H9 (cell line): ENCODE results near the gene LUZP2. TPM values are rescaled to one million over a fixed set of nuclear protein-coding genes. Genes with fewer than 3 reads are reported as not detected.

Experiments used
- DNase-seq: peaks from one replicate; pipeline ENCODE4 v3.0.0-alpha.2; 2017
- H2AFZ ChIP-seq: one replicate; pipeline ENCODE4 v1.6.1; 2013; ENCODE audit warnings: mild to moderate bottlenecking, low read length, control low read depth, moderate library complexity
- H2AK5ac ChIP-seq: 2 replicates; pipeline ENCODE4 v1.6.1; 2013; ENCODE audit warnings: low read length, control low read depth, mixed read lengths; ENCODE audit not compliant: insufficient read length
- H2BK120ac ChIP-seq: one replicate; pipeline ENCODE4 v1.6.1; 2013; ENCODE audit warnings: low read depth, mild to moderate bottlenecking, low read length, control low read depth, inconsistent platforms; ENCODE audit not compliant: poor library complexity, severe bottlenecking
- H2BK12ac ChIP-seq: 2 replicates; pipeline ENCODE4 v1.6.1; 2013; ENCODE audit warnings: low read length, control low read depth, mixed read lengths, low read depth; ENCODE audit not compliant: insufficient read length
- H2BK15ac ChIP-seq: 2 replicates; pipeline ENCODE4 v1.6.1; 2013; ENCODE audit warnings: low read depth, low read length, control low read depth
- H2BK20ac ChIP-seq: one replicate; pipeline ENCODE4 v1.6.1; 2013; ENCODE audit warnings: low read depth, mild to moderate bottlenecking, low read length, control low read depth, inconsistent platforms; ENCODE audit not compliant: poor library complexity, severe bottlenecking
- H2BK5ac ChIP-seq: 2 replicates; pipeline ENCODE4 v1.6.1; 2013; ENCODE audit warnings: low read length, control low read depth, mixed read lengths; ENCODE audit not compliant: insufficient read length
- H3K14ac ChIP-seq: 2 replicates; pipeline ENCODE4 v1.6.1; 2013; ENCODE audit warnings: low read length, control low read depth; ENCODE audit not compliant: insufficient read depth
- H3K18ac ChIP-seq: 2 replicates; pipeline ENCODE4 v1.6.1; 2013; ENCODE audit warnings: low read depth, mild to moderate bottlenecking, mixed read lengths, low read length, control low read depth; ENCODE audit not compliant: insufficient read length
- H3K23ac ChIP-seq: 2 replicates; pipeline ENCODE4 v1.6.1; 2013; ENCODE audit warnings: low read length, control low read depth, mixed read lengths, low read depth; ENCODE audit not compliant: insufficient read length
- H3K23me2 ChIP-seq: 2 replicates; pipeline ENCODE4 v1.6.1; 2013; ENCODE audit warnings: low read depth, mild to moderate bottlenecking, mixed read lengths, low read length, control low read depth; ENCODE audit not compliant: insufficient read length, poor library complexity, severe bottlenecking
- H3K27ac ChIP-seq: 2 replicates; pipeline ENCODE4 v1.5.1; 2013; ENCODE audit warnings: low read length, control low read depth, mixed read lengths, low read depth; ENCODE audit not compliant: insufficient read length
- H3K27me3 ChIP-seq: 2 replicates; pipeline ENCODE4 v1.6.1; 2013; ENCODE audit warnings: low read length, control low read depth, inconsistent platforms; ENCODE audit not compliant: insufficient read depth
- H3K4ac ChIP-seq: 2 replicates; pipeline ENCODE4 v1.6.1; 2013; ENCODE audit warnings: low read depth, mild to moderate bottlenecking, control low read depth, inconsistent platforms, low read length, moderate library complexity
- H3K4me1 ChIP-seq: 2 replicates; pipeline ENCODE4 v1.6.1; 2013; ENCODE audit warnings: low read length, control low read depth, inconsistent platforms; ENCODE audit not compliant: insufficient read depth
- H3K4me2 ChIP-seq: 2 replicates; pipeline ENCODE4 v1.6.1; 2013; ENCODE audit warnings: low read length, control low read depth, mixed read lengths; ENCODE audit not compliant: insufficient read length, insufficient read depth
- H3K56ac ChIP-seq: 2 replicates; pipeline ENCODE4 v1.6.1; 2013; ENCODE audit warnings: low read depth, mild to moderate bottlenecking, mixed read lengths, low read length, control low read depth; ENCODE audit not compliant: insufficient read length
- H3K79me1 ChIP-seq: 2 replicates; pipeline ENCODE4 v1.6.1; 2013; ENCODE audit warnings: low read depth, mild to moderate bottlenecking, moderate library complexity, low read length, control low read depth, inconsistent platforms; ENCODE audit not compliant: insufficient read depth, poor library complexity, severe bottlenecking
- H3K79me2 ChIP-seq: 2 replicates; pipeline ENCODE4 v1.6.1; 2013; ENCODE audit warnings: low read length, control low read depth, inconsistent platforms; ENCODE audit not compliant: insufficient read depth
- H3K9ac ChIP-seq: 2 replicates; pipeline ENCODE4 v1.6.1; 2013; ENCODE audit warnings: low read length, control low read depth, mixed read lengths; ENCODE audit not compliant: insufficient read length; ENCODE audit errors: extremely low read depth
- H3K9me3 ChIP-seq: one replicate; pipeline ENCODE4 v1.6.1; 2013; ENCODE audit warnings: low read depth, low read length, inconsistent platforms; ENCODE audit not compliant: control insufficient read depth
- H3T11ph ChIP-seq: one replicate; pipeline ENCODE4 v1.6.1; 2013; ENCODE audit warnings: mild to moderate bottlenecking, low read length, control low read depth, inconsistent platforms
- H4K20me1 ChIP-seq: one replicate; pipeline ENCODE4 v1.6.1; 2013; ENCODE audit not compliant: control insufficient read depth, insufficient read length, insufficient read depth
- H4K5ac ChIP-seq: 2 replicates; pipeline ENCODE4 v1.6.1; 2013; ENCODE audit warnings: low read depth, mild to moderate bottlenecking, mixed read lengths, low read length, control low read depth; ENCODE audit not compliant: insufficient read length
- H4K8ac ChIP-seq: replicated peaks from 2 replicates; pipeline ENCODE4 v1.6.1; 2013; ENCODE audit warnings: low read length, control low read depth, mixed read lengths, low read depth; ENCODE audit not compliant: insufficient read length
- H4K91ac ChIP-seq: 2 replicates; pipeline ENCODE4 v1.6.1; 2013; ENCODE audit warnings: low read depth, mild to moderate bottlenecking, moderate library complexity, mixed read lengths, low read length, control low read depth; ENCODE audit not compliant: insufficient read length
- H3K27ac Mint-ChIP-seq, 3 experiments: 2 replicates in 2 of 3; 3 replicates in 1 of 3; pipeline ENCODE4 v1.8.0; 2020 to 2021; ENCODE audit warnings: mixed read lengths in 3 of 3, mild to moderate bottlenecking in 1 of 3, moderate library complexity in 1 of 3
- H3K27me3 Mint-ChIP-seq: 2 replicates; pipeline ENCODE4 v1.8.0; 2021; ENCODE audit warnings: low read depth, mild to moderate bottlenecking, moderate library complexity, mixed read lengths
- H3K36me3 Mint-ChIP-seq, 3 experiments: 2 replicates in 2 of 3; 3 replicates in 1 of 3; pipeline ENCODE4 v1.8.0; 2020 to 2021; ENCODE audit warnings: low read depth in 3 of 3, mixed read lengths in 3 of 3; ENCODE audit not compliant: insufficient read depth in 1 of 3
- H3K4me1 Mint-ChIP-seq, 2 experiments: 2 replicates each; pipeline ENCODE4 v1.8.0; 2020; ENCODE audit warnings: mixed read lengths in 2 of 2
- H3K4me3 Mint-ChIP-seq, 2 experiments: 2 replicates in 1 of 2; 3 replicates in 1 of 2; pipeline ENCODE4 v1.8.0; 2020 to 2021; ENCODE audit warnings: mild to moderate bottlenecking in 2 of 2, mixed read lengths in 2 of 2, moderate library complexity in 1 of 2
- H3K9me3 Mint-ChIP-seq, 2 experiments: 2 replicates in 1 of 2; 3 replicates in 1 of 2; pipeline ENCODE4 v1.8.0; 2020; ENCODE audit warnings: mild to moderate bottlenecking in 2 of 2, mixed read lengths in 2 of 2, moderate library complexity in 1 of 2
- WGBS: extraction: QIAGEN DNeasy Blood & Tissue Kit; methylation state at CpG from one replicate; pipeline ENCODE4 v1.1.7; 2013; ENCODE audit warnings: missing lambda C conversion rate, low lambda C conversion rate, mixed read lengths; ENCODE audit not compliant: insufficient read length; ENCODE audit errors: extremely low coverage; 5-methylcytosine and 5-hydroxymethylcytosine counted together
- total RNA-seq: library from RNA; stranded (reverse); gene quantifications from 2 replicates; pipeline ENCODE4 v1.2.1, GENCODE V29; 2021
- TF ChIP-seq, protein P1 (sequence below): fragments of 200-600 bp; sonication (generic); conservative IDR thresholded peaks from 3 replicates; pipeline ENCODE4 v1.8.0; 2021; ENCODE audit warnings: antibody characterized with exemption, mild to moderate bottlenecking

The LUZP2 gene
- total RNA-seq, 1 experiment from 2014 or later, result 25.4 TPM

DNA sequence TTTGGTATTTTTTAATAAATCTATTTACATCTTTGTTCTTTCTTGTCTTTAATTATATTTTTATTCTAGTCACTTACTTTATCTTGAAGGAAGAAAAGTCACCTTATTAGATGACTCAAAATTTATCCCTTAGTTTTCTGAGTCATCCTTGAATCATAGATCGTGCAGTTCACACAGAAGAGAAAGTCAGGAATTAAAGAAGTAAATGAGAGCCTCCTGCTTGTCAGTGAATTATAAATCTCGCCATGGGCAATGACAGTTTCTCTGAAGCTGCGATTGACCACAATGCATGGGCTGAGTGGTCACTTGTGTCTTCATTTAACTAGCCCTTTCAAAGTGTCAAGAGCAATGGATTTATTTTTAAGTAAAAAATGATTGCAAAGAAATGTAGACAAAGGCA, 91.2 kb downstream of the LUZP2 start:
- DNase-seq, result no peak
- TF ChIP-seq, protein P1, sequence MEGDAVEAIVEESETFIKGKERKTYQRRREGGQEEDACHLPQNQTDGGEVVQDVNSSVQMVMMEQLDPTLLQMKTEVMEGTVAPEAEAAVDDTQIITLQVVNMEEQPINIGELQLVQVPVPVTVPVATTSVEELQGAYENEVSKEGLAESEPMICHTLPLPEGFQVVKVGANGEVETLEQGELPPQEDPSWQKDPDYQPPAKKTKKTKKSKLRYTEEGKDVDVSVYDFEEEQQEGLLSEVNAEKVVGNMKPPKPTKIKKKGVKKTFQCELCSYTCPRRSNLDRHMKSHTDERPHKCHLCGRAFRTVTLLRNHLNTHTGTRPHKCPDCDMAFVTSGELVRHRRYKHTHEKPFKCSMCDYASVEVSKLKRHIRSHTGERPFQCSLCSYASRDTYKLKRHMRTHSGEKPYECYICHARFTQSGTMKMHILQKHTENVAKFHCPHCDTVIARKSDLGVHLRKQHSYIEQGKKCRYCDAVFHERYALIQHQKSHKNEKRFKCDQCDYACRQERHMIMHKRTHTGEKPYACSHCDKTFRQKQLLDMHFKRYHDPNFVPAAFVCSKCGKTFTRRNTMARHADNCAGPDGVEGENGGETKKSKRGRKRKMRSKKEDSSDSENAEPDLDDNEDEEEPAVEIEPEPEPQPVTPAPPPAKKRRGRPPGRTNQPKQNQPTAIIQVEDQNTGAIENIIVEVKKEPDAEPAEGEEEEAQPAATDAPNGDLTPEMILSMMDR, result no peak

More for the DNA sequence above, 91.2 kb downstream of the LUZP2 start:
- Mint-ChIP-seq H3K27me3 (no peaks in the 10 kb centered on the region), H3K36me3 (no peaks in the 10 kb centered on the region), H3K4me1 (no peaks in the 10 kb centered on the region), H3K4me3 (no peak overlapping the region), H3K9me3 (no peaks in the 10 kb centered on the region), H3K27ac (no peak overlapping the region)
- H2BK5ac ChIP-seq, result no peak overlapping the region
- no peaks in the 10 kb centered on the region for H3K9me3 ChIP-seq
- no peak overlapping the region for H3K4ac ChIP-seq
- H3K9ac ChIP-seq, result no peak overlapping the region
- no peak overlapping the region for H4K8ac ChIP-seq
- no peak overlapping the region for H4K91ac ChIP-seq
- no peaks in the 10 kb centered on the region for H3K4me1 ChIP-seq
- no peak overlapping the region for H3K14ac ChIP-seq
- H3K79me2 ChIP-seq, result no peaks in the 10 kb centered on the region
- H2AK5ac ChIP-seq, result no peak overlapping the region
- H4K20me1 ChIP-seq, result no peaks in the 10 kb centered on the region
- no peak overlapping the region for H2BK12ac ChIP-seq
- H2BK20ac ChIP-seq, result no peak overlapping the region
- H4K5ac ChIP-seq, result no peak overlapping the region
- no peaks in the 10 kb centered on the region for H3K79me1 ChIP-seq
- no peak overlapping the region for H3K4me2 ChIP-seq
- H2BK15ac ChIP-seq, result no peak overlapping the region
- no peak overlapping the region for H2BK120ac ChIP-seq
- H3K23ac ChIP-seq, result no peak overlapping the region
- H3K27me3 ChIP-seq, result no peaks in the 10 kb centered on the region
- H3T11ph ChIP-seq, result no peak overlapping the region
- no peak overlapping the region for H3K56ac ChIP-seq
- no peak overlapping the region for H3K18ac ChIP-seq
- H2AFZ ChIP-seq, result no peak overlapping the region
- no CpG with 5 or more reads among the region's 3 CpGs for WGBS
- H3K23me2 ChIP-seq, result no peaks in the 10 kb centered on the region
- H3K27ac ChIP-seq, result no peak overlapping the region
